HG03060 (cell line): Measurements from ENCODE around the gene DNAI7.

Experiments
- ATAC-seq: cut with Tn5 transposase; IDR thresholded peaks from one replicate; pipeline ENCODE4 v1.9.1; 2021; ENCODE audit warnings: low read depth, moderate number of reproducible peaks; ENCODE audit not compliant: unreplicated experiment

The DNAI7 gene

DNA sequence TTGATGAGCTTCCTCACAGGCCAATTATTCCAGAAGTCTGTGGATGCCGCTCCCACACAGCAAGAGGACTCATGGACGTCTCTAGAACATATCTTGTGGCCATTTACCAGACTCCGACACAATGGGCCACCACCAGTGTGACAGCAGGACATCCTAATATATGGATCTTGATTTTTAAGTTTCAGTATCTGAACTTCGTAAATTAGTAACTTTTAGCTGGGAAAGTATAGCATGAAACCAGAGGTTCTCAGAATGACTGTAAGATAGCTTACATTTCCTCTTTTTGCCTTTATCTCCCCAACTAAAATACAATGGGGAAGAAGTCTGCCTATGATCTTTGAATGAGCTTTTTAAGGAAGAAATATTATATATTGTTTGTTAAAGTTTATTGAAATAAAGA lies 87.0 kb downstream of the DNAI7 start:
- peak; percentile 76 for ATAC-seq

GRCh38 chr12:25106818-25107217 lies 88.1 kb downstream of the DNAI7 start:
- ATAC-seq = no peak

- no peak for ATAC-seq
Observed at GRCh38 chr12:25102402-25102801, 92.6 kb downstream of the DNAI7 start.

DNA sequence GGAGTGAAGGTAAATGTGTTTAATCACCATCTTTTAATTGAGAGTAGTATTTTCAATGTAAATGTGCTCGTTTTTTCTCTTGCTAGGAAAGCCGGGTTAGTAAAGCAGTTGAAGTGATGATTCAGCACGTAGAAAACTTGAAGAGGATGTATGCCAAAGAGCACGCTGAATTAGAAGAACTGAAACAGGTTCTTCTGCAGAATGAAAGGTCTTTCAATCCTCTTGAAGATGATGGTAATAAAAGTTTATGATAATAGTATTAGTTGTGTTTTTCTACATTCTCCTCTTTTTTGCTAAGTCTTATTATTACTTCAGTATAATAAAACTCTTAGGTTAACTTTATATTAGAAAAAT lies 93.9 kb downstream of the DNAI7 start:
- no peak for ATAC-seq

DNA sequence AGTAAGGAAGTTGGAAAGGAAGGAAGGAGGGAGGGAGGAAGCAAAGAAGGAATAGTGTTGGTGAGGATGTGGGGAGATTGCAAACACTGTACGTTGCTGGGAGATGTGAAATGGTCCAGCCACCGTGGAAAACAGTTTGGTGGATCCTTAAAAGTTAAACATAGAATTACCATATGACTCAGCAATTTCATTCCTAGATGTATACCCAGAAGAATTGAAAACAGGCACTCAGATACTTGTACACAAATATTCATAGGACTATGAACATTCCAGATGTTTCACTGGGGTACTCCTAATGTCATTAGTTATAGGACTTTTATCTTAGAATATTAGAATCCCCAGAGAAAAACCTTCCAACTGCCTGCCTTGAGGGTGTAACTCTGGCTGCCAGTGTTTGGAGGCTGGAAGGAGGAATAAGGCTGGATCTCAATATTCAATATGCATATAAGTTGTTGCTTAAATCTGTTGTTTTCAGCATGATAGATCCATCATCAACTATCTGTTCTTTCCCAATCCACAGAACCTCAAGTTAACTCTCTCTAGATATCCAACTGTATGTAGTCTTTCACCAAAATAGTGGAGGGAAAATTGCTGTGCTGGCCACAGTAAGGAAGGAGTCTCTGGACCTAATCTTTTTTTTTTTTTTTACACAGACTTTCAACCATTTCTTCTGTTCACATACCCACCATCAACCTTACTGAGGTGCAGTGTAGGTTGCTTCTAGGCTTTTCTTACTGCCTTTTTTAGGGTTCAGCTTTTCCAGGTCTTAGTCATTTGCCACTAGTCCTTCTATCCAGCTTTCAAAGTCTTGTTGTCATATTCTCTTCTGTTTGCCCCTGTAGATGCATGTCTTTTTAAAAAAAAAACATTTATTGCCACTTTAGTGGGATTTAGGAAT lies 94.5 kb downstream of the DNAI7 start:
- ATAC-seq = no peak

GRCh38 chr12:25099010-25099409 lies 96.0 kb downstream of the DNAI7 start:
- no peak for ATAC-seq

GRCh38 chr12:25089738-25090137 lies 105.2 kb downstream of the DNAI7 start:
- ATAC-seq = no peak

- ATAC-seq = no peak
Observed at GRCh38 chr12:25087596-25087995, 107.4 kb downstream of the DNAI7 start.

GRCh38 chr12:25084816-25085215 lies 110.1 kb downstream of the DNAI7 start:
- ATAC-seq = no peak

DNA sequence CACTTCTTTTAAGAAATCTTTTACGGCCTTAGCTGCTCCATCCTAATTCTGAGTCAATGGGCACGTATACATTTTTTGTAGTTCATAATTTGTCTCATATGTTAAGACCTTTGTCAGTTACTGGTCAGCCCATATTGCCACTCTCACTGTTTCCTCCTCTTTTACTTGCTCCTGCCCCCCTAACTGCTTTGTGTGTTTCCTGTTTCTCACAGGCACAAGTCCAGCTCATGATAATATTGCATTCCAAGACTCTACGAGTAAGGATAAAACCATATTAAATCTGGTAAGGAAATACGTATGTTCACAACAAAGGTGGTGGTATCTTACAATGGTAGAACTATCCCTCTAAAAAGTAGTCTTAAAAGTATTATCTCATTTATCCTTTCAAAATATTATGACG lies 111.7 kb downstream of the DNAI7 start:
- ATAC-seq = no peak

GRCh38 chr12:25082628-25083027 lies 112.3 kb downstream of the DNAI7 start:
- ATAC-seq = no peak

DNA sequence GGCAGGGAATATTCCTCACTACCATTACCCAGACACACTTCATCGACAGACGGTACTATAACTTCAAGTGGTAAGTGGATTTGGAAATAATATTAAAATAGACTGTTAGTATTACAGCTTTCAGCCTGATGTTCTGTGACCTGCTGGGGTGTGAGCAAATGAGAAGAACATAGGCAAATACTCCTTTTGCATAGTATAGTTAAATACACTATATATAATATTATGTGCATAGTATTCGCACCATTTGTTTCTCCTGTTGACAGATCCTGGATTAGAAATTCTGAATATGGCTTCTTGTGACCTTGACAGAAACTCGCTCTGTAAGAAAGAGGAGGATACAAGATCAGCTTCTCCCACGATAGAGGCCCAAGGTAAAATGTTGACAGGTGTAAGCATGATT lies 115.6 kb downstream of the DNAI7 start:
- no peak for ATAC-seq

- ATAC-seq = peak; percentile 79
Observed at GRCh38 chr12:25074954-25075353, 120.0 kb downstream of the DNAI7 start.

DNA sequence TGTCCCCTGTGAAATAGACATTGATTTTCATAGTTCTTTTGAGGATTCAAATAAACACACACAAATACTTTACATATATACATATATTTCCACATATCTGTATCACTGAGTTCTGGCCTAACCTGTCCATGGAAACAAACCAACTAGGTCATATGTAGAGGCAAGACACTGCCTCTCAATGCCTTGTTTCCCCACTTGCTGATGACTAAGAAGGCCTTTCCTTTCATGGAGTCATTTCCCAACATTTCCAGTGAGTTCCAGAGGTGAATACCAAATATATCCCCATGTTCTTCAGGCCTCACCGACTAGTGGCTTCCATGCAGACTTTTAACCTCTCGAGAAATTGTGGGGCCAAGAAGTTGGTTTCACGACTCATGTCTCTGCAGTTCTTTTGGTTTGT lies 120.8 kb downstream of the DNAI7 start:
- no peak for ATAC-seq

GRCh38 chr12:25072906-25073650 lies 121.9 kb downstream of the DNAI7 start:
- ATAC-seq = no peak

DNA sequence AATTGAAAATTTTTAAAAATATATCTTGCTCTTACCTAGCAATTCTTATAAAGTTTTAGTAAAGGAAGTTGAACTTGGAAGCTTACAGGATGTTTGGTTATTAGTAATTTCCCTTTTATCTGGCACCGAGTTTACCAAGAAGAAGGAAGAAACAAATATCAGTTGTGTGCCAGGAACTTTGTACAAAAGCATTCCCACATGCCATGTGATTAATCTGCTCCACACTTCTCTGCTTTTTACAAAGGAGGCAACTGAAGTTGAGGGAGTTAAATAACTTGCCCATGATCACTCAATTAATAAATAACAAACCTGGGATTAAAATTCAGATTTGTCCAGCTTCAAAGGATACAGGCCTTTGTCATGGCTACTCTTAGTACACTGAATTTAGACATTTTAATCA lies 123.6 kb downstream of the DNAI7 start:
- no peak for ATAC-seq

DNA sequence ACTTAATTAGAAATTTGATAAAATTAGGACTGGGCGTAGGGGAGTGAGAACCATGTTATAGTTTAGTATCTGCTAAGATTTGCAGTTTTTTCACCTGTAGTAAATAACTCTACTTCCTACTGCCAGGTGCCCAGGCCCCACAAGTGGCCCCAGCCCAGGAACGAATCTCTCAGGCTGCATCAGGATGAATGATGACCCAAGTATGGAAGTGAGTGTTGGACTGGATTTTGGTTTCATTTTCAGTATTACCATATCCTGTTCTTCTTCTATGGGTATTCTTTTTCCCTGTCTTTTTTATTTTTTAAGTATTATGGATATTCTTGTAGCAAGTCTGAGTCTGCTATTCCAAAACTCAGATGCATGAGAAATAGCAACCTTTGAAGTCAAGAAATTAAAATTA lies 125.7 kb downstream of the DNAI7 start:
- no peak for ATAC-seq

- no peak for ATAC-seq
Observed at GRCh38 chr12:25065035-25065434, 129.9 kb downstream of the DNAI7 start.

DNA sequence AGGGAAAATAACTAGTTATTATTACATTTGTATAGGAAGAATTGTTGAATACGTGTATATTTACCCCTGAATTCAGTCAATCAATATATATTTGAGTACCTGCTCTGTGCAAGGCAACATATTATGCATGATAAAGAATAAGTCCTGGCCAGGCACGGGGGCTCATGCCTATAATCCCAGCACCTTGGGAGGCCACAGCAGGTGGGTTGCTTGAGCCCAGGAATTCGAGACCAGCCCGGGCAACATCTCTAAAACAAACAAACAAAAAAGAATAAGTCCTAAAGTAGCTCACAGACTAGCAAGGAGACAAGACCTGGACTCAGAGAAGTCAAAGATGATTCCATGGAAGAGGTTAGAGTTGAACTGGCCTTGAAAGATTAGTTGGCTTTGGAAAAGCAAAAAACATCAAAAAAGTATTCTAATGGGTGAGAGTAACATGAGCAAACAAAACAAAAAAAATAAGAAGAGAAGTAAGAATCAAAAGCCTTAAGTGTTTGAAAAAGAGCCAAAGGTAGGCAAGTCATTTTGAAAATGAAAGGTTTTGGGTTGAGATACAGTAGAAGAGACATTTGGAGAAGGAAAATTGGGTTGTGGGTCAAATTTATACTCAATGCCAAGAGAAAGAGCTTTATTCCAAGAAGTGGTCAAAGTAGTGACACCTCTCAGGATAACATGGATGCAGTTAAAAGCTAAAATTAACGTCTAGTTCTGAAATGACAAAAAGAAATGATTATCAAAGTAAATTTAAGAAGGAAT lies 130.9 kb downstream of the DNAI7 start:
- ATAC-seq = no peak

GRCh38 chr12:25058658-25059058 lies 136.3 kb downstream of the DNAI7 start:
- ATAC-seq = peak; percentile 32
